HCT116 (cell line): ENCODE measurements around the gene GAP43.

Experiments
- CEBPB ChIP-seq: IDR thresholded peaks from 2 replicates; pipeline ENCODE4 v1.6.1; 2012; ENCODE audit warnings: low read depth
- CTCF ChIP-seq, 3 experiments: fragments of 200-600 bp in 1 of 3; sonication (generic) in 1 of 3; IDR thresholded peaks in 2 of 3; conservative IDR thresholded peaks in 1 of 3; 2 replicates each; pipeline ENCODE4 v1.5.1; 2012 to 2017; ENCODE audit warnings: low read depth in 2 of 3, low read length in 2 of 3, antibody characterized with exemption in 1 of 3, borderline replicate concordance in 1 of 3, control low read depth in 1 of 3, mild to moderate bottlenecking in 1 of 3, mixed read lengths in 1 of 3, mixed run types in 1 of 3, moderate library complexity in 1 of 3; ENCODE audit not compliant: insufficient read depth in 1 of 3
- EZH2 ChIP-seq: fragments of 200-600 bp; sonication (generic); IDR thresholded peaks from 2 replicates; pipeline ENCODE4 v1.6.1; 2017; ENCODE audit warnings: antibody characterized with exemption, mixed run types
- POLR2A ChIP-seq: IDR thresholded peaks from 2 replicates; pipeline ENCODE4 v1.7.0; 2011; ENCODE audit warnings: borderline replicate concordance; ENCODE audit not compliant: insufficient read depth, insufficient read length; ENCODE audit errors: extremely low read depth
- POLR2AphosphoS5 ChIP-seq: IDR thresholded peaks from 2 replicates; pipeline ENCODE4 v1.6.1; 2011; ENCODE audit warnings: mild to moderate bottlenecking, low read depth, low read length, moderate library complexity
- RAD21 ChIP-seq: IDR thresholded peaks from 2 replicates; pipeline ENCODE4 v1.6.1; 2012; ENCODE audit warnings: low read depth, mild to moderate bottlenecking
- TCF7L2 ChIP-seq: IDR thresholded peaks from 2 replicates; pipeline ENCODE4 v1.7.0; 2011; ENCODE audit warnings: borderline replicate concordance, inconsistent platforms; ENCODE audit not compliant: insufficient read depth, insufficient read length; ENCODE audit errors: extremely low read depth
- ZBTB33 ChIP-seq: IDR thresholded peaks from 2 replicates; pipeline ENCODE4 v1.6.1; 2011; ENCODE audit warnings: mild to moderate bottlenecking, low read length, moderate library complexity; ENCODE audit not compliant: insufficient replicate concordance; ENCODE audit errors: extremely low read depth
- ZFX ChIP-seq: fragments of 450-650 bp; IDR thresholded peaks from 2 replicates; pipeline ENCODE4 v1.6.1; 2017
- ZNF274 ChIP-seq: fragments of 200-500 bp; sonication (Bioruptor generic); IDR thresholded peaks from 2 replicates; pipeline ENCODE4 v1.6.1; 2014; ENCODE audit warnings: mild to moderate bottlenecking, low read depth, low read length, inconsistent platforms
- TF ChIP-seq, protein P1 (sequence below): IDR thresholded peaks from 2 replicates; pipeline ENCODE4 v1.6.1; 2012; ENCODE audit warnings: low read depth

GRCh38 chr3:115638241-115638640, 14.9 kb downstream of the GAP43 start:
- no peak for TF ChIP-seq CTCF (IDR thresholded peaks at IDR 0.05 in 2 of 3, conservative IDR thresholded peaks at IDR 0.05 in 1 of 3; ENCODE audit: borderline replicate concordance in 1 of 3, insufficient read depth in 1 of 3, low read depth in 2 of 3, low read length in 2 of 3)
- no peak for TF ChIP-seq TCF7L2
- TF ChIP-seq POLR2AphosphoS5 = no peak
- TF ChIP-seq ZNF274 = no peak
- TF ChIP-seq CEBPB = no peak
- TF ChIP-seq POLR2A = no peak
- TF ChIP-seq EZH2 = no peak
- TF ChIP-seq ZBTB33 = no peak
- no peak for TF ChIP-seq RAD21
- no peak for TF ChIP-seq ZFX
- TF ChIP-seq, protein P1, sequence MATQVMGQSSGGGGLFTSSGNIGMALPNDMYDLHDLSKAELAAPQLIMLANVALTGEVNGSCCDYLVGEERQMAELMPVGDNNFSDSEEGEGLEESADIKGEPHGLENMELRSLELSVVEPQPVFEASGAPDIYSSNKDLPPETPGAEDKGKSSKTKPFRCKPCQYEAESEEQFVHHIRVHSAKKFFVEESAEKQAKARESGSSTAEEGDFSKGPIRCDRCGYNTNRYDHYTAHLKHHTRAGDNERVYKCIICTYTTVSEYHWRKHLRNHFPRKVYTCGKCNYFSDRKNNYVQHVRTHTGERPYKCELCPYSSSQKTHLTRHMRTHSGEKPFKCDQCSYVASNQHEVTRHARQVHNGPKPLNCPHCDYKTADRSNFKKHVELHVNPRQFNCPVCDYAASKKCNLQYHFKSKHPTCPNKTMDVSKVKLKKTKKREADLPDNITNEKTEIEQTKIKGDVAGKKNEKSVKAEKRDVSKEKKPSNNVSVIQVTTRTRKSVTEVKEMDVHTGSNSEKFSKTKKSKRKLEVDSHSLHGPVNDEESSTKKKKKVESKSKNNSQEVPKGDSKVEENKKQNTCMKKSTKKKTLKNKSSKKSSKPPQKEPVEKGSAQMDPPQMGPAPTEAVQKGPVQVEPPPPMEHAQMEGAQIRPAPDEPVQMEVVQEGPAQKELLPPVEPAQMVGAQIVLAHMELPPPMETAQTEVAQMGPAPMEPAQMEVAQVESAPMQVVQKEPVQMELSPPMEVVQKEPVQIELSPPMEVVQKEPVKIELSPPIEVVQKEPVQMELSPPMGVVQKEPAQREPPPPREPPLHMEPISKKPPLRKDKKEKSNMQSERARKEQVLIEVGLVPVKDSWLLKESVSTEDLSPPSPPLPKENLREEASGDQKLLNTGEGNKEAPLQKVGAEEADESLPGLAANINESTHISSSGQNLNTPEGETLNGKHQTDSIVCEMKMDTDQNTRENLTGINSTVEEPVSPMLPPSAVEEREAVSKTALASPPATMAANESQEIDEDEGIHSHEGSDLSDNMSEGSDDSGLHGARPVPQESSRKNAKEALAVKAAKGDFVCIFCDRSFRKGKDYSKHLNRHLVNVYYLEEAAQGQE = no peak
